Fibroblast of lung (primary cell): ENCODE results near the gene DDRGK1.

Experiments used
- CTCF ChIP-seq, 2 donors: IDR thresholded peaks in 1 of 2; conservative IDR thresholded peaks in 1 of 2; 1 replicate in 1 of 2; 2 replicates in 1 of 2; pipeline ENCODE4 v1.5.1; 2011 to 2012; ENCODE audit warnings: low read length in 2 of 2, control low read depth in 1 of 2, inconsistent platforms in 1 of 2, low read depth in 1 of 2, mild to moderate bottlenecking in 1 of 2
- EZH2 ChIP-seq: IDR thresholded peaks from 2 replicates; pipeline ENCODE4 v1.5.1; 2012; ENCODE audit warnings: low read length, control low read depth, mild to moderate bottlenecking; ENCODE audit errors: missing control alignments

- TF ChIP-seq CTCF (conservative IDR thresholded peaks at IDR 0.05 in 1 of 2, IDR thresholded peaks at IDR 0.05 in 1 of 2; ENCODE audit: low read depth in 1 of 2, low read length in 2 of 2) (no peak), EZH2 (no peak)
These were observed 43.2 kb upstream of the DDRGK1 start for GRCh38 chr20:3247638-3248037.
